ENCODE results near the gene DMRTC2.

DMRTC2 gene

GRCh38 chr19:41847351-41848105 is 2.7 kb downstream of the DMRTC2 start:
- DNase-seq (ENCODE audit: low read depth in 3 of 3), result no peak

DNA sequence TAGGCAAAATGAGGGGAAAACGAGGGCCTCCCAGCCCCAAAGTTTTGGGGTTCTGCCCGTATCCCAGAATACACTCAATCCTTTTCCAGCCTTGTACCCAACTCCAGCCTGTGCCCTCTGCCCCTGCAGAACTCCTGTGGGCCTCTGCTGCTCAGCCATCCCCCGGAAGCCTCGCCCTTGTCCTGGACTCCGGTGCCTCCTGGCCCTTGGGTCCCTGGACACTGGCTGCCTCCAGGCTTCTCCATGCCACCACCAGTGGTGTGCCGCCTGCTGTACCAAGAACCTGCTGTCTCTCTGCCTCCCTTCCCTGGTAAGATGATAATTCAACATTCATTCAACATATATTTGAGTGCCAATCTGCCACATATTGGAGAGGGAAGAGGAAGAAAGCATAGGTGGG is 3.8 kb downstream of the DMRTC2 start:
- no peak for DNase-seq (ENCODE audit: low read depth in 3 of 3)

- DNase-seq (ENCODE audit: low read depth in 3 of 3), result no peak
Observed at GRCh38 chr19:41849067-41849466, 4.2 kb downstream of the DMRTC2 start.

GRCh38 chr19:41850381-41850780 is 5.5 kb downstream of the DMRTC2 start:
- no peak for DNase-seq (ENCODE audit: low read depth in 3 of 3)

GRCh38 chr19:41851456-41851855 is 6.6 kb downstream of the DMRTC2 start:
- DNase-seq (ENCODE audit: low read depth in 3 of 3), result no peak

- no peak for DNase-seq (ENCODE audit: low read depth in 3 of 3)
Observed at GRCh38 chr19:41853344-41853743, 8.5 kb downstream of the DMRTC2 start.

DNA sequence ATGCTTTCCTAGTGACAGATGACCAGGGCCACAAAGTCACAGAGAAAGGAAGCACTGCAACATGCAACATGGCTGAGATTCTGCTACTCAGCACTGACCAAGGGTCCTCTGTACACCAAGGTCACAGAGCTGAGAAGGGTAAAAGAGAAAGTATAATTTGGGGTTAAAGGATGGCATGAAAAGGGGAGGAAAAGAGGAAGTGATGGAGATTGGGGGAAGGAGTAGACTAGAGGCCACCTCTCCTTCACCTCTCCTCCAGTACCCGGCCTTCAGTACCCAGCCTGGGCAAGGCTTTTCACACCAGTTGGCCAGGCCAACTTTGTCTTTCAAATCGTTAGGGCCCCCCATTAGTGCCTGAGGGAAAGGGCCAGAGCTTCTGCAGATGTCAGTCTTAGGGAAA is 8.9 kb downstream of the DMRTC2 start:
- DNase-seq (ENCODE audit: low read depth in 3 of 3), result no peak

DNA sequence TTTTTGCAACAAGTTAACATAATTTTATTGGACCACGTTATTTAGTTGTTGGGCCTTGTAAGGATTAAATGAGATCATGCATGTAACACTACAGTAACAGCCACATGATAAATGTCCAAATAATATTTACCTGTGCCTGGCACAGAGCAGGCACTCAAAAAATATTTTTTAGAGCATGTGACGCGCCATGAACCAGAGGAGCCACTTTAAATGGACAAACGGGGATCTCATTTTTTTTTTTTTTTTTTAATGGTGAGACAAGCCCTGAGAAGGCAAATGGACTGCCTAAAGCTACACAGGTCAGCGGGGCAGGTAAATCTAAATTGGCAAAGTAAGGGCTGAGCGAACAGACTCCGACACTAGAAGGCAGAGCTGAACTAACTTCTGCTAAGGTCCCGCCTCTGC is 14.4 kb downstream of the DMRTC2 start:
- no peak for DNase-seq (ENCODE audit: low read depth in 3 of 3)

DNA sequence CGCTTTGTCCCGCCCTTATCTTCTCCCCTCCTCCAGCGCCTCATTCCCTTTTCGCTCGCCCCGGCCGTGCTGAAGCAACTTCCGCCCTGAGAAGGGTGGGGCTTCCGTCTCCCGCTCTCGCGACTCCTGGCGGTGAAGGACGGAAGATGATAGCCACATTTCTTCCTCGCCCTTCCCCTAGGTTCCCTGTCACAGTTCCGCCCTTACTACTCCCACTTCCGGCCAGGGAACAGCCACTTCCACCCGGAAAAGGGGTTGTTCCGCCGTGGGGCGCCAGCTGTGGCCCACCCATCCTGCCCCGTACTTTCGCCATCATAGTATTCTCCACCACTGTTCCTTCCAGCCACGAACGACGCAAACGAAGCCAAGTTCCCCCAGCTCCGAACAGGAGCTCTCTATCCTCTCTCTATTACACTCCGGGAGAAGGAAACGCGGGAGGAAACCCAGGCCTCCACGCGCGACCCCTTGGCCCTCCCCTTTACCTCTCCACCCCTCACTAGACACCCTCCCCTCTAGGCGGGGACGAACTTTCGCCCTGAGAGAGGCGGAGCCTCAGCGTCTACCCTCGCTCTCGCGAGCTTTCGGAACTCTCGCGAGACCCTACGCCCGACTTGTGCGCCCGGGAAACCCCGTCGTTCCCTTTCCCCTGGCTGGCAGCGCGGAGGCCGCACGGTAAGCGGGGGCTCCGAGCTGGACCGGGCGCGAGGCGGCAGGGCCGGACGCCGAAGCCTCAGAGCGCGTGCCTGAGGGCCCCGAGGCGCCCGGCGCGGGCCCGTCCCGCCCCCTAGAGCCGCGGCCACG is 15.0 kb downstream of the DMRTC2 start, which contains the start of gene RPS19:
RPS19 (plus strand) TSS at position 638 of the 801 bp plus-strand sequence. CDS start 520 bp downstream, outside the sequence.
- DNase-seq (ENCODE audit: low read depth in 3 of 3), result peak; percentile 95 to 96 (median 95)

DNA sequence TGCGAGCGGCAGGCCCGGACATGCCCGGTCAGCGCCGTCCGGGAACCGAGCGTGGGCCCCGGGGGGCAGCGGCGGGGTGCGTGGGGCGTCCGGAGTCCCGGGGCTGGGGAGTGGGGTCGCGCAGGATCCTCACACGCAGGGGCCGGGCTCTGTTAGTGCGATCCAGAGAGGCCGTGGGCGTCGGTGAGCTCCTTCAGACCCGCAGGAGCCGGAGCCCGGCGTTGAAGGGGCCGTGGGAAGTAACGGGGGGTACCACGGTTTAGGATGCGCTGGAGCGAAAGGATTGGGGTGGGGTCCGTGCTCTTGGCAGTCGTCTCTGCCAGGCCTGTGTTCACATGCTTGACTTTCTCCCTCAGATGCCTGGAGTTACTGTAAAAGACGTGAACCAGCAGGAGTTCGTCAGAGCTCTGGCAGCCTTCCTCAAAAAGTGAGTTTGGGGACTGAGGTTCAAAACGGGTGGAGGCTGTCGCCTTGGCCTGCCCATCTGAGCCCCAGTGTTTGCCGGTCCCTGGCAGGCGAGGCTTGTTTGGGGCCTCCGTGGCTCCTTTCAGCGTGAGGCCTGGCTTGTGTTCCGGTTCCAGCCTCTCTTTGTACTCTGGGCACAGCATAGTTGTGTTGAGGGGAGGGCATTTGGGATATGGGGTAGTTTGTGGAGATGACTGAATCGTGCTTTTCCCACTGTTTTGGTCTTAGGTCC is 15.7 kb downstream of the DMRTC2 start:
- DNase-seq (ENCODE audit: low read depth in 3 of 3), result no peak

GRCh38 chr19:41861116-41861768 is 16.4 kb downstream of the DMRTC2 start:
- no peak for DNase-seq (ENCODE audit: low read depth in 3 of 3)

DNA sequence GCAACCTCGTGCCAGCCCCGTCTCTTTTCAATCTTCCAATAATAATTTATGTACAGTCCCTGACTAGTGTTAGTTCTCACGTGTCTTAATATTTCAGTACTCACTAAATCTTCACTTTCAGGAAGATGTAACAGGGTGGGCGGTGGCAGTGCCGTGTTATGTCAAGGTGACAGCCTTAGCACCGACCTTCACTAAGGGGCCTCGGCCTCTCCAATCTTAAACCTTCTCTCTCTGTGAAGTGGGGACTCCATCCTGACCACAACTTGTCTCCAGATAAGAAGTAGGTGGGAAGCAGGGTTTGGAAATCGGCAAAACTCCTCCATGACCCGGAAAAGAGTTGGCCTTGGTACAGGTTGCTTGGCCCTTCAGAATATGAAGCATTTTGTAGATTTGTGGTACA is 17.0 kb downstream of the DMRTC2 start:
- no peak for DNase-seq (ENCODE audit: low read depth in 3 of 3)

- DNase-seq (ENCODE audit: low read depth in 3 of 3), result no peak
Observed at GRCh38 chr19:41862445-41862986, 17.7 kb downstream of the DMRTC2 start.

DNA sequence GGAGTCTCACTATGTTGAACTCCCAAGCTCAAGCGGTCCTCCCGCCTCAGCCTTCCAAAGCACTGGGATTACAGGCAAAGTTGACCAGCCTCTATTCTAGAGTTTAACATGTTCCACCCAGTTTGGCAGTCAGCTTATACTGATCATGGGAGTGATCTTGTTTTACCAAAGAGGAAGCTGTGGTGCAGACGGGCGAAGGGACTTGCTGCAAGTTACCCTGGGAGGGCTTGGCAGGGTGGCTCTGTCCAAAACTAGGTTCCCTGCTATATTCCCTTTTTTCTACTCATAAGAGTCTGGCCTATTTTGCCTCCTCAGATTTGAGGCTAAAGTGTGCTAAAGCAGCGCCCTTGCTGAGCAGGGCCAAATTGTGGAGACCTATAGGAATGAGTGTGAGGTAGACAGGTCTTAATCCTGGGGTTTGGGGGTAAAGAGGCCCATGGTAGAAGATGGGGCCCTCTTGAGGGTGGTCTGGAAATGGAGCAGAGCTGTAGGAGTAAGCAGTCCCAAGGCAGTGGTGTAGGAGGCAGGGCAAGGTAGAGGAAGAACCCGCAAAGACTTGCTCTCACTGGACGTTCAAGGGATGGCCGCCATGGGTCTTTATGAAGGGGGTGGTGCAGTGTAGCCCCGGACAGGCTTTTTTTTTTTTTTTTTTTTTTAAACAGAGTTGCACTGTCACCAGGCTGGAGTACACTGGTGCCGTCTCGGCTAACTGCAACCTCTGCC is 18.5 kb downstream of the DMRTC2 start:
- no peak for DNase-seq (ENCODE audit: low read depth in 3 of 3)

GRCh38 chr19:41864374-41864773 is 19.5 kb downstream of the DMRTC2 start:
- DNase-seq (ENCODE audit: low read depth in 3 of 3), result no peak

DNA sequence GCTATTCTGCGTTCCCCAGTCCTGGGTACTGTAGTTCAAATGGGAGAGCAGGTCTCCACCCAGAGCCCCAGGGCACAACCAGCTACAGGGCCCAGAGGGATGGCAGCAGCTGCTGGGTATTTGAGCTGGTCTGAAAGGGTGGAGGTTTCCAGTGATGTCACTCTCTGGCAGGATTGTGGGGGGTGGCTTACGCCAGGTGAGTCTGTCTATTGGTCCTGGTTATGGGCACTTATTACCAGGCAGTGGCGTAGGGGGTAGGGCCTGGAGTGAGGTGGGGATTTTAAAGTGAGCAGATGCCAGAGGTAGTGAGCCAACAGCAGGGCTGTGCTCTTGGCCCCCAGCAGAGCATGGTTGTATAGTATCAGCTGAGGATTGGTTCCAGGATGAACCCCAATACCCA is 21.4 kb downstream of the DMRTC2 start:
- no peak for DNase-seq (ENCODE audit: low read depth in 3 of 3)

GRCh38 chr19:41868120-41868988 is 23.5 kb downstream of the DMRTC2 start:
- DNase-seq (ENCODE audit: low read depth in 3 of 3), result no peak

GRCh38 chr19:41868989-41869300 is 24.1 kb downstream of the DMRTC2 start:
- no peak for DNase-seq (ENCODE audit: low read depth in 3 of 3)

DNA sequence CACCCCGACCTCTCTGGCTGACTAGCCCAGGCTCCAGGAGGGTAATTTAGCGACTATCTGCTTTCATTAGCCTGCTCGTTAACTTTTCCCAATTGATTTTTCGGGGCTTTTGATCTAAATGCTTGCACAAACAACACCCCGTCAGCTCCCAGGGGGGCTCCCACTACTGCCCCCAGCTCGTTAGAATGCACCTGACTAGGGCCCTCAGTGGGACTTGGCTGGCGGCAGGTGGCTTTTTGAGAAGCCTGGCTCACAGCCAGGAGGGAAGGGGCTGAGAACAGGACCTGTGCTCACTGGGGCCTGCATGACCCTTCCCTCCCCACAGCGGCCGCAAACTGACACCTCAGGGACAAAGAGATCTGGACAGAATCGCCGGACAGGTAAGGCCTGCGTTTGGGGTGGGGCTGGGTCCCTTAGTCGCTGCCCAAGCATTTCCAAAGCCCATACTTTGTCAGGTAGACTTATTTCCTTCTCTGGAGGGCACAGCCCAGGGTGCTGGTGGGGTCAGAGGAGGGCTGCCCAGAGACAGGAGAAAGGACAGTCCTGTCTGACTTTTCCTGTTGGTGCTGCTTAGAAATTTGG is 24.6 kb downstream of the DMRTC2 start:
- no peak for DNase-seq (ENCODE audit: low read depth in 3 of 3)

DNA sequence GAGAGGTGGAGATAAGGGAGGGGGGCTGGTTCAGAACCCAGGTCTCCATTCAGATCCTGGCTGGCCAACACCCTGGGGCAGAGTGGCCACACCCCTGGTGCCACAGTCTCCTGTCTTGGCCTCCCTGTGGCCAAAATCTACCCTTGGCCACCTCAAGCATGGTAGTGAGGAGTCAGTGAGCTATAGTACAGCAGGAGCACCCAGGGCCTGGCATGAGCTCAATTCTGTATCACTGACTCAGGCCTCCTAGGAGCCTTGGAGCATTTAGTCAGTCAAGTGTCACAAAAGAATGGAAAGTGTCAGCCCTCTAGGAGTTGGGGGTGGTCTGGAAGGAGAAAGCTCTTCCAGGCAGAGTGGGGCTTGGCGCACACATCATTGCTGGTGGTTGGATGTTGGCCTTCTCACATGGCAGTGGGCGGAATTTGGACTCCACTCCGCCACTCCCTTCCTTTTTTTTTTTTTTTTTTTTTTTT is 25.6 kb downstream of the DMRTC2 start:
- no peak for DNase-seq (ENCODE audit: low read depth in 3 of 3)

Data from stimulated activated CD4-positive, alpha-beta T cell treated with anti-CD3 and anti-CD28 coated beads, TNF-alpha, amount 100 ng/mL, for 48 hours (primary cell).